ENCODE data around the gene CENATAC. TPM values are rescaled to one million over a fixed set of nuclear protein-coding genes. Genes with fewer than 3 reads are reported as not detected.
"Not testable (repeated sequence)": the region's sequence is repeated elsewhere in the genome, so short reads cannot be mapped to it uniquely, and the experiment has no call there.

The CENATAC gene, protein sequence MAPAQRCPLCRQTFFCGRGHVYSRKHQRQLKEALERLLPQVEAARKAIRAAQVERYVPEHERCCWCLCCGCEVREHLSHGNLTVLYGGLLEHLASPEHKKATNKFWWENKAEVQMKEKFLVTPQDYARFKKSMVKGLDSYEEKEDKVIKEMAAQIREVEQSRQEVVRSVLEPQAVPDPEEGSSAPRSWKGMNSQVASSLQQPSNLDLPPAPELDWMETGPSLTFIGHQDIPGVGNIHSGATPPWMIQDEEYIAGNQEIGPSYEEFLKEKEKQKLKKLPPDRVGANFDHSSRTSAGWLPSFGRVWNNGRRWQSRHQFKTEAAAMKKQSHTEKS
- total RNA-seq = 10 to 100 TPM; 36.9 to 66.9 (median 50.9) TPM

GRCh38 chr11:118997627-118998387 is at the start of gene CENATAC:
Gene CENATAC (plus strand): TSS chr11:118998138. CDS start chr11:118998198, 60 bp downstream.
- TF ChIP-seq CTCF (IDR thresholded peaks at IDR 0.05) = no peak
- peak; percentile 96 for ATAC-seq (ENCODE audit: low FRiP score)
- DNase-seq (ENCODE audit: low spot score) = peak; percentile 87

DNA sequence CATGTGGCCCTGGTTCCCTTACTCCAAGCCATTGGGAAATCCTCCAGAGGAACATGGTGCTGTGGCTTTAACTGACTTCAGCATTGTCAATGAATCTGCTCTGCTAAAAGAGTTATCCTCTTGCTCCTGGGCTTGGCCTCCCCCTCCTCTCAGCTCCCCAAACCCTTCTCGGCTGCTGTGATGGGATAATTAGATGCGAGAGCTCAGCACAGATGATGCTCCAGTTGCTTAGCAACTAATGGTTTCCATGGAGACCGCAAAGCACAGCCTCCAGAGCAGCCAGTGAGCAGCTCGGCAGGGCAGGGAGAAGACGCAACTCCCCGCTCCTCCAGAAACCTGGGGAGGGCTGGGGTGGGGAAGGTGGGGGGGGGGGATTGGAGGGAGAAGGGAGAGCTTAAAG is 44.7 kb upstream of the CENATAC start:
- DNase-seq (ENCODE audit: low spot score) (no peak), ATAC-seq (ENCODE audit: low FRiP score) (no peak)
- TF ChIP-seq CTCF (IDR thresholded peaks at IDR 0.05) = no peak

DNA sequence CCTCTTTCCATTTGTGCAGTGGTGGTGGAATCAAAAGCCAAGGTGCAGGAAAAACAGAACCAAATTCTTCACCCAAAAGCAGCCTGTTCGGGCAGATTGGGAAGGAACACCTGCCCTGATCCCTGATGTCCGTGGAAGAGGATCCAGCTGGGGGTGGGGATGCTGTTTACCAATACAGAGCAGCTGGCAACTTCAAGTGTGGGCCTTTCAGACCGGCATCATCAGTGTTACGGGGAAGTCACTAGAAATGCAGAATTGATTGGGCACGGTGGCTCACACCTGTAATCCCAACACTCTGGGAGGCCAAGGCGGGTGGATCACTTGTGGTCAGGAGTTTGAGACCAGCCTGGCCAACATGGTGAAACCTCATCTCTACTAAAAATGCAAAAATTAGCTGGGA is 44.0 kb upstream of the CENATAC start:
- not testable (repeated sequence) for DNase-seq (ENCODE audit: low spot score); ATAC-seq (ENCODE audit: low FRiP score)

GRCh38 chr11:118956094-118956846 is 41.7 kb upstream of the CENATAC start, which contains the start of gene UPK2:
Gene UPK2 (plus strand): TSS chr11:118956298. CDS start chr11:118956351, 53 bp downstream.
- ATAC-seq (ENCODE audit: low FRiP score) (peak; percentile 96), DNase-seq (ENCODE audit: low spot score) (peak; percentile 86)
- peak in 2 of 3 donors; percentile 76 to 84 for TF ChIP-seq CTCF (IDR thresholded peaks at IDR 0.05)

- ATAC-seq (ENCODE audit: low FRiP score) = no peak
- no peak for DNase-seq (ENCODE audit: low spot score)
- no peak for TF ChIP-seq CTCF (IDR thresholded peaks at IDR 0.05)
Observed at GRCh38 chr11:118956847-118957469, 41.0 kb upstream of the CENATAC start.

DNA sequence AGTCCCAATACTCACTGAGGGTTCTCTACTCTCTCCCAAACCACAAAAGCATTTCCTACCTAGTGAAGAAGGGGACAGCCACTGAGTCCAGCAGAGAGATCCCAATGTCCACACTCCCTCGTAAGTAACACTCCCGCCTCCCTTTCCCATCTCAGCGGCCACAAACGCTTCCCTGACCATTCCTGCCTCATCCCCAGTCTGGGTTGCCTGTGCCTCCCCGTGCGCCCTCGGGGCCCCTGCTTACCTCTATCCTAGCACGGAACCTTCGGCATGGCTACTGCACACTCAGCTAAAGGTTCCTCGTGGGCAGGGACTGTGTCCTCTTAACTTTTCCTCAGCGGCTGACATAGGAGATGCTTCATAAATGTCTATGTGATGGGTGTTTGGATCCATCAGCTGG is 40.4 kb upstream of the CENATAC start:
- DNase-seq (ENCODE audit: low spot score) (no peak), ATAC-seq (ENCODE audit: low FRiP score) (no peak)
- no peak for TF ChIP-seq CTCF (IDR thresholded peaks at IDR 0.05)

GRCh38 chr11:118957968-118958367 is 40.0 kb upstream of the CENATAC start:
- DNase-seq (ENCODE audit: low spot score) = no peak
- TF ChIP-seq CTCF (IDR thresholded peaks at IDR 0.05) = no peak
- ATAC-seq (ENCODE audit: low FRiP score) = no peak

Measured in omental fat pad (tissue), 4 donors.